Inflammatory macrophage treated with lipopolysaccharide for 4 hours (primary cell): Measurements from ENCODE around the gene VKORC1L1.
"Not testable (repeated sequence)": the region's sequence is repeated elsewhere in the genome, so short reads cannot be mapped to it uniquely, and the experiment has no call there.

Experiments used
- DNase-seq: peaks from one replicate; pipeline ENCODE4 v3.0.0-alpha.2; 2020

VKORC1L1 gene

DNA sequence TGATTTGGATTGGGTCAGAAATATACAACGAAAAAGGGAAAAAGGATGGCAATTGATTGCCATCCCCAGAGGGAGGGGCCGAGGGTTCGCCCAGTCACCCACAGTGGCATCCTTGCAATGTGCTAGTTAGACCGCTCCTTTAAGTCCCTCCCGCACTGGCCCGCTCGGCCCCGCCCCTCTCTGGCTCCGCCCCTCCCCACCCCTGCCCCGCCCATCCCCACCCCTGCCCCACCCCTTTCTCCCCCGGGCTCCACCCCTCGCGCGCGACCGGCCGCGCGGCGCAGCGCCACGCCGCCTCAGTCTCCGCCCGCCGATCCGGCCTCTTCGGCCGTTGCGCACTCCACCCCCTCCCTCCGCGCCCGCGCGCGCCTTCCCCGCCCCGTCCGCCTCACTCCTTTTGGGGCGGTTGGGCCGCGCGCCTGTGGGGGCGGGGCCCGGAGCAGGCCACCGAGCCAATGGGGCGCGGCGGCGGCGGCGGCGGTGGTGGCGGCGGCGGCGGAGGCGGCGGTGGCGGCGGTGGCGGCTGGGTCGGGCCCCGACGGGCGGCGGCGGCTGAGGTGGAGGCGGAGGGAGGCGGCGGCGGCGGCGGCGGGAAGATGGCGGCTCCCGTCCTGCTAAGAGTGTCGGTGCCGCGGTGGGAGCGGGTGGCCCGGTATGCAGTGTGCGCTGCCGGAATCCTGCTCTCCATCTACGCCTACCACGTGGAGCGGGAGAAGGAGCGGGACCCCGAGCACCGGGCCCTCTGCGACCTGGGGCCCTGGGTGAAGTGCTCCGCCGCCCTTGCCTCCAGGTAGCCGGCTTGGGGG lies at the start of gene VKORC1L1:
Gene VKORC1L1, plus strand, starts transcription at position 299 of the 806 bp plus-strand sequence. Its CDS starts 298 bp downstream, at position 597.
- peak; percentile 95 for DNase-seq

DNA sequence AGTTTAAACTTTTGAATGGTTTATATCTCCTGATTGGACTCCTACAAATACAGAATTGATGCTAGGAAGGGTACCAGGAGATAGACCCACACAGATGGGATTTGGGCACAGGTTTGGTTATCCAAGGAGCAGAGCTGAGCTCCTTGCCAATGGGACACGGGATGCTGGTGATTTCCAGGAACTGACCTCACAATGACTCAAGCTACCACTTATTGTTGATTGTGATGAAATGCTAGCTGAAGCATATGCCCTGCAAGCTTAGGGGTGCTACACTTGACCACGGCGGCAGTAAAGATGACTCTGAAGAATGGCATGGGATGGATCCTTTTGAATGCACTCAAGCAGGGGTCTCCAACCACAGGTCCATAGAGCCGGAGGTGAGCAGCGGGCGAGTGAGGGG lies 45.5 kb upstream of the VKORC1L1 start:
- DNase-seq, result no peak

DNA sequence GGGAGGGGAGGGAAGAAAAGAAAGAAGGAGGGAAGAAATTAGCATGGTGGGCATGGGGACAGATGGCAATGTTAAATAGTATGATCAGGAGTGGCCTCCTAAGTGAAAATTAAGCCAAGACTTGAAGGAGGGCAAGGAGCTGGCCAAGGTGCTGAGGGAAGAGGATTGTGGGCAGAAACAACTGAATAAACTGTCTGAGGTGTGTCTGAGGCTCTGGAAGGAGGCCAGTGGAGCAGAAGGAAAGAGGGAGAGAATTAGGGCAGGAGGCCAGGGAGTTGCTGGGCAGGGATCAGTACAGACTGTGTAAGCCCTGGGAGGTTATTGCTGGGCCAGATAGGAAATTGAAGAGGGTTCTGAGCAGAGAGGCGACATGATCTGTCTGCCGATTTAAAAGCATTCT lies 40.6 kb upstream of the VKORC1L1 start:
- no peak for DNase-seq

DNA sequence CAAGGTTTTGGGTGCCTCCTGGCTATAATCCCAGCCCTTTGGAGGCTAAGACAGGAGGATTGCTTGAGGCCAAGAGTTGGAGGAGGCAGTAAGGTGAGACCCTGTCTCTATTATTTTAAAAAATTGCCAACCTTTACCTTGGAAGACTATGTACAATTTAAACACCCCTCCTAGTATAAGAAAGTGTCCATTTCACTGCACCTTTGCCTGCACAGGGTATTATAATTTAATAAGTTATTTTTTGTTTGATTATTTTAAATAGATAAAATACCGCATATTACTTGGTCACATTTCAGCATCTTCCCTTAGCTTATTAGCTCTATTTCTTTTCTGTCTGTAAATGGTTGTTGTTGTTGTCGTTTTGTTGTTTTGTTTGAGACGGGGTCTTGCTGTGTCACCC lies 36.2 kb upstream of the VKORC1L1 start:
- DNase-seq, result not testable (repeated sequence)

DNA sequence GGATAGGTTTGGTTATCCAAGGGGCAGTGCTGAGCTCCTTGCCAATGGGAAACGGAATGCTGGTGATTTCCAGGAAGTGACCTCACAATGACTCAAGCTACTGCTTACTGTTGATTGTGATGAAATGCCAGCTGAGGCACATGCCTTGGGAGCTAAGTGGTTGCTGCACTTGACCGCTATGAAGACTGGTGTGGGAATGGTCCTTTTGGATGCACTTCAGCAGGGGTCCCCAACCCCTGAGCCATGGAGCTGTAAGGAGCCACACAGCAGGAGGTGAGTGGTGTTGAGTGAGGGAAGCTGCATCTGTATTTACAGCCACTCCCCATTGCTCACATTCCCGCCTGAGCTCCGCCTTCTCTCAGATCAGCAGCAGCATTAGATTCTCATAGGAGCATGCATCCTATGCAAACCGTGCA lies 35.3 kb upstream of the VKORC1L1 start:
- peak; percentile 17 for DNase-seq

DNA sequence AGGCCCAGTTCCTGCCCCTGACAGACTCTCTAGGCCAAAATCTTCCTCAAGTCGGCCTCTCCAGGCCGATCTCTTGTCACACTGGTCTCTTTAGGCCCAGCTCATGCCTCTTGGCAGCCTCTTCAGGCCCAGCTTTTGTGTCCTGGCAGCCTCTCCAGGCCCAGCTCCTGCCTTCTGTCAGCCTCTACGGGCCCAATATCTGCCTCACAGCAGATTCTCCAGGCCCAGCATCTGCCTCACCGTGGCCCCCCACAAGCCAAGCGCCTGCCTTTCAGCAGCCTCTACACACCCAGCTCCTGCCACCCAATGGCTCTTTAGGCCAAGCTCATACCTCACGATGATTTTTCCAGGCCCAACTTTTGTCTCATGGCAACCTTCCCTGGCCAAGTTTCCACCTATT lies 33.0 kb upstream of the VKORC1L1 start:
- no peak for DNase-seq

DNA sequence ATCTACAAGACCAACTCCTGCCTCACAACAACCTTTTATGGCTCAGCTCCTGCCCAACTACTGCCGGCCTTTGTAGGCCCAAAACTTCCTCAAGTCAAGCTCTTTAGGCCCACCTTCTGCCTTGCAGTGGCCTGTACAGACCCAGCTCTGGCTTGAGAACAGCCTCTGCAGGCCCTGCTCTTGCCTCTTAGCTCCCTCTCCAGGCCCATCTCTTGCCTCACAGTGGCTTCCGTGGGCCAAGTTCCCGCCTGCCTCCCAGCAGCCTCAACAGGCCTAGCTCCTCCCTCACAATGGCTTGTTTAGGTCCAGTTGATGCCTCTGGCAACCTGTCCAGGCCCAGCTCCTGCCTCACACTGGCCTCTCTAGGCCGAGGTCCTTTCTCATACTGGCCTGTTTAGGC lies 32.4 kb upstream of the VKORC1L1 start:
- DNase-seq, result no peak

DNA sequence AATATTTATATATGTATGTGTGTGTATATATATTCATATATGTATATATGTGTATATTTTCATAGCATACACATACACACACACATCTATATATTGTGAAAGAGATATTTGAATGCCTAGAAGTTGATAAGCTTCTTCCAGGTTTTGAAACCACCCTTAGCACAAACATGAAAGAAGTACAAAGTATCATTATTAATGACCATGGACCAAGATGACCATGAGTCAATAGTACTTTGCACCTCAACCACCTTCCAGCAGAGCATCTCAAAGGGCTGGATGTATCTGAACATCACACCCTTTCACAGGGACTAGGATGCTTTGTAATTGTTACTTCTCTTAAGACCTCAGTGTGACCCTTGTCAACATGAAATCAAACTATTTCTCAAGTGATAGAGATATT lies 29.3 kb upstream of the VKORC1L1 start:
- not testable (repeated sequence) for DNase-seq

DNA sequence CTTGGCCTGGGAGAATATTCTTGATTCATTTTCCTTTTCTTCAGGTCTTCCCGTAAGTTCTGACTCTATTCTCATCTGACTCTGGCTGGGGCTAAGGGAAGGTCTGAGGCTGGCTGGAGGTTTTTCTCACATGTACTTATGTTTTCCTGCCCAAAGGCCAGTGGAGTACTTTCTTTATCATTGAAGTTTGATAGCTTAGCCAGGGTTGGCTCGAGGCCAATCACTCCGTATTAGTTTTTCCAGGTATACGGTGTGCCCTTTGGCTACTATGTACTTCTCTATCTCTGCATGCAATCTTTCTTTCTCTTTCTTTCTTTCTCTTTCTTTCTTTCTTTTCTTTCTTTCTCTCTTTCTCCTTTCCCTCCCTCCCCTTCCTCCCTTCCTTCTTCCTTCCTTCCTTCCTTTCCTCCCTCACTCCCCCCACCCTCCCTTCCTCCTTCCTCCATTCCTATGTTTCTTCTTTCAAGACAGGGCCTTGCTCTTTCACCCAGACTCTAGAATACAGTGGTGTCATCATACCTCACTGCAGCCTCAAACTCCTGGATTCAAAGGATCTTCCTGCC lies 26.8 kb upstream of the VKORC1L1 start:
- DNase-seq, result no peak

DNA sequence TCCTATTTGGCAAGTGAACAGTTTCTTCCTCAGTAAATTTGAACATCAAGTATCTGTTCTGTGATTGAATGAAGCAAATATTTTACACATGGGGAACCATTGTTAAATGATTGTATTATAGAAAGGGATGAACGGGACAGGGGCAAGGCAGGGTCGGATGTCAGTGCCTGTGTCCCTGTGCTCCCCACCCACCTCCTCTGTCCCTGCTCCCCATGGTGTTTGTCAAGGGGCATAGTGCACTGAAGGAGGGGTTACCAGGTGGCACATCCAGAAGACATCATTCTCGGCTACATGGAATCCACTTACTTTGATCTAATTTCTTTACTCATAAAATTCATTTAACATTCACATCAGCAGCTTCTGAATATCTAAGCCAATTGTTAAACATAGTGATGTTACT lies 19.4 kb upstream of the VKORC1L1 start:
- DNase-seq, result not testable (repeated sequence)

DNA sequence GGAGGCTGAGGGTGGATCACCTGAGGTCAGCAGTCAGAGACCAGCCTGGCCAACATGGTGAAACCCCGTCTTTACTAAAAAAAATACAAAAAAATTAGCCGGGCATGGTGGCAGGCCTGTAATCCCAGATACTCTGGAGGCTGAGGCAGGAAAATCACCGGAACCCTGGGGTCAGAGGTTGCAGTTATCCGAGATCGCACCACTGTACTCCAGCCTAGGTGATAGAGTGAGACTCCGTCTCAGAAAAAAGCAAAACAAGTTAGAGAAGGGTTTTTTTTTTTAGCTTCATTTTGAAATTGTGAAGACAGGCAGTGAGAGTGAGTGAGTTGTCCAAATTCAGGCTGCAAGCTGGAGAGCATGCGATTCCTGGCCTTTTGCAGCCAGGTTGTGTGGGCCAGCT lies 19.0 kb upstream of the VKORC1L1 start:
- DNase-seq, result not testable (repeated sequence)

DNA sequence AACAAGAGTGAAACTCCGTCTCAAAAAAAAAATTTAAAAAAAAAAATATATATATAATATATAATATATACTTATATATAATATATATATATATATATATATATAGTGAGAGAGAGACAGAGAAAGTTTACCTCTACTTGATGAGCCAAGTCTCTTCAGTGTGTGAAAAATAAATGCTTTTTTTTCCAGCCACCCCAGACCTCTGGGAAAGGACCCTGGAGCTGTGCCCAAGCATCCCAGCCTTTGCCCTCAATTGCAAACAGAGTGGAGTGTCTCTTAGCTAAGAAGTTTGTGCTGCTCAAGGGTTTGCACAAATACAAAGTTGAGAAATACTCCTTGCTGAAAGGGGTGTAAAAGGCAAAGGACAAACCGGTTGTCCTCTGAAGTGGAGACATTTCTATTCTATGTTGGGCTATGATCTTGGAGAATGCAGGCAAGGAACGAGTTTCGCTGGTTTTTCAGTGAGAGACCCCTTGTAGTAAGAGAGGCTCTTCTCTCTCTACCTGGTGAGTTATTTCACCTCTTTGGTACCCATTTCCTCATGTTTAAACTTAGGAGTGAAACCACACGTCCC lies 15.5 kb upstream of the VKORC1L1 start:
- DNase-seq, result not testable (repeated sequence)

DNA sequence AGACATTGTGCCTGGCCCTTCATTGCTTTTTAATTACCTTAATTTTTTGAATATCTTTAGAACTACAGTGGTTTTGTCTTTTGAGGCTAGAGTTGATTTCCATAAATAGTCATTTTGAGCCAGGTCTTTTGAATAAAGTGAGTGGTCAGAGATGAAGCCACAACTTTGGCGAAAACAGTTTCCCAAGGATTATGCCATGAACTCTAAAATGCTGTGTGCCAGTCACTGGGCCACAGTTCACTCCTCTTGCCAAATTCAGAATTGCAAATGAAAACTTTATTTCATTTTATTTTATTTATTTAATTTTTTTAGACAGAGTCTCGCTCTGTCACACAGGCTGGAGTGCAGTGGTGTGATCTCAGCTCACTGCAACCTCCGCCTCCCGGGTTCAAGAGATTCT lies 14.2 kb upstream of the VKORC1L1 start:
- DNase-seq, result not testable (repeated sequence)

DNA sequence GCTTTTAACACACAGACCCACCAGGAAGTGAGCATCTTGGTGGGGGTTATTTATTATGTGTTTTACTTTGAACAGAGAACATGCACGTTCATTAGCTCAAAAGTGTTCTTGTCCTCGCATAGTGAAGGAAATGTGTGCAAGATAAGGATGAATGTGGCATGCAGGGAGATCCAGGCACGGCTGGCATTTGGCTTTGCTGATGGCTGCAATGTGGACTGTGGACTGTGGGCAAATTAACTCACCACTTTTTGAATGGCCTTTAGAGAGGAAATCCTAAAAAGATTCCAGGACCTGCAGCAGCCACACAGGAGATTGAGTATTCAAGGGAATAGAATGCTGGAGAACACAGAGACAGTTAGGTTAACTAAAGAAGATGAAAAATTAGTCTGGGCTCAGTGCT lies 6.6 kb upstream of the VKORC1L1 start:
- DNase-seq, result not testable (repeated sequence)

DNA sequence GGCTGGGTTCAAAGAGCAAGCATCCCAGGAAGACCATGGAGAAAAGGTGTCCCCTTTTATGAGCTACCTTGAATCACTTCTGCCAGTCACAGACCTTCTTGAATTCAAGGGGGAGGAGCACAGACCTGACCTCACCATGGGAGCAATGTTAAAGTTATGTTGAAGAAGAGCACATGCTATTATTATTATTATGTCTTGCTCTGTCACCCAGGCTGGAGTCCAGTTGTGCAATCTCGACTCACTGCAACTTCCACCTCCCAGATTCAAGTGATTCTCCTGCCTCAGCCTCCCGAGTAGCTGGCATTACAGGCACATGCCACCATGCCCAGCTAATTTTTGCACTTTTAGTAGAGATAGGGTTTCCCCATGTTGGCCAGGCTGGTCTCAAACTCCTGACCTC lies 5.2 kb upstream of the VKORC1L1 start:
- peak; percentile 34 for DNase-seq

DNA sequence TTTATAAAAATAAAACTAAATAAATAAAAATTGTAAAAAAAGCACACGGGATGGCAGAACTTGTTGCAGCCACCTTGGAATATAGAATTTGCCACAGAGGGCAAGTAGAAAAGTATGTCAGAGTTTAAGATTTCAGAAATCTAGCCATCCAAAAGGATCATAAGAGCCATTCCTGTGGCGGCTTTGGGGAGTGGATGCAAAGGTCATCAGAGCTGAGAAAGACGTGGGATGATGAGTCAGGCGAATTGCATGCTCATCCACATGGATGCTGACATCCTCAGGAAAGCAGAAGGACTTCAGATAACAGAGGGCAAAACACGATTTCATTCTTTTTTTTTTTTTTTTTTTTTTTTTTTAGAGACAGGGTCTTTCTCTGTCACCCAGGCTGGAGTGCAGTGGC lies 3.6 kb upstream of the VKORC1L1 start:
- DNase-seq, result peak; percentile 71

DNA sequence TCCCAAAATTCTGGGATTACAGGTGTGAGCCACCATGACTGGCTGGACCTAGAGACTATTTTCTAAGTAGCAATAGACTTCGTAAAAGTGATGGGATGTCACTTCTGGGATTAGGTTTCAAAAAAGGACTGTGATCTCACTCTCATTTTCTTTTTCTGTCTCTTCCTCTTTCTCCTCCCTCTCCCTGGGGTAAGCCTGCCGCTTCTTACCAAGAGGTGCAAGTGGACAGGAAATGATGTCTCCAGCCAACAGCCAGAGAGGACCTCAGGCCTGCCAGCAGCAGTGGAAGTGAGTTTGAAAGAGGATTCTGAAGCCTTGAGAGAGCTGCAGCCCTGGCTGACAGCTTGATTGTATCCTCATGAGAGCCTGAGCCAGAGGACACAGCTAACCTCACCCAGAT lies 1.4 kb upstream of the VKORC1L1 start:
- DNase-seq, result peak; percentile 87

DNA sequence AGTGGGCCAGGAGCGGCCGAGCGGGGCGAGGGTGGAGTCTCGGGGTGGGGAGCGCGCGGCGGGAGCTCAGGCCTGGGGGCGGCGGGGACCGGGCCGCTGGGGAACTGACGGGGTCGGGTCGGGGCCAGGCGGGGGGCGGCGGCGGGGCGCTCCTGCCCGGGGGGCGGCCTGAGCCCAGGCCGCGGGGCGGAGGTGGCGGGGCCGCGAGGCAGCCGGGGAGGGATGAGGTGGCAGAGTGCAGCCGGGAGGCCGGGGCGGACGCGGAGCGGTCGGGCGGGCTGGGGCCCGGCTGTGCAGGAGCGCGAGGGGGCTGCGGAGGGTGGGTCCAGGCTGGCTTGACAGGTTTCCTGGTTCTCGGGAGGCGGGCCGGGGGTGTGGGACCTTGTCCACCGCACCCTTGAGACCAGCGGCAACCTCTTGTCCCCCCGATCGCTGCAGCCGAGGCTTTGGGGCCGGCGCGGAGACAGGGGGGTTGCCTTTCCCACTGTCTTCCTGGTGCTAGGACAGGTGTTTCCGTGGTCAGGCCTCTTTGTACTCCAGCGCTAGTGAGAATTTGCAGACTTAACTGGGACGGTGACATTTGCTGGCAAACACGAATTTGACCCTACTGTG lies 814 bp downstream of the VKORC1L1 start:
- not testable (repeated sequence) for DNase-seq

DNA sequence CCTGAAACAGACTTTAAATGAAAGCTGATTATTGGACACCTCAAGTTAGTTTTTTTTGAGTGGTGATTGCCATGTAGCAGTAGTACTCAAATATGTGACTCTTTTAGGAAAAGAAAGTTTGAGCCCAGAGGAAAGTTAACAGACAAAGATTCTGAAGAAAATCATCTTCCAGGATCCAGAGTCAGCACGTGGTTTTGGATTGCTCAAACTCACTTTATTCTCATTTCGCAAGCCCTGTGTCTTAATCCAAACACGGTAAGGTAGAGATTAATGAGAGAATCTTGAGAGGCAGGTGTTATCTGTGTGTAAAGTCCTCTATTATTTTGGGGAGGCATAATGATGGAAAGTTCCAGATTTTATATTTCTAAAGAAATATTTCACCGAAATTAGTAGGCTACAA lies 2.8 kb downstream of the VKORC1L1 start:
- DNase-seq, result peak; percentile 17

DNA sequence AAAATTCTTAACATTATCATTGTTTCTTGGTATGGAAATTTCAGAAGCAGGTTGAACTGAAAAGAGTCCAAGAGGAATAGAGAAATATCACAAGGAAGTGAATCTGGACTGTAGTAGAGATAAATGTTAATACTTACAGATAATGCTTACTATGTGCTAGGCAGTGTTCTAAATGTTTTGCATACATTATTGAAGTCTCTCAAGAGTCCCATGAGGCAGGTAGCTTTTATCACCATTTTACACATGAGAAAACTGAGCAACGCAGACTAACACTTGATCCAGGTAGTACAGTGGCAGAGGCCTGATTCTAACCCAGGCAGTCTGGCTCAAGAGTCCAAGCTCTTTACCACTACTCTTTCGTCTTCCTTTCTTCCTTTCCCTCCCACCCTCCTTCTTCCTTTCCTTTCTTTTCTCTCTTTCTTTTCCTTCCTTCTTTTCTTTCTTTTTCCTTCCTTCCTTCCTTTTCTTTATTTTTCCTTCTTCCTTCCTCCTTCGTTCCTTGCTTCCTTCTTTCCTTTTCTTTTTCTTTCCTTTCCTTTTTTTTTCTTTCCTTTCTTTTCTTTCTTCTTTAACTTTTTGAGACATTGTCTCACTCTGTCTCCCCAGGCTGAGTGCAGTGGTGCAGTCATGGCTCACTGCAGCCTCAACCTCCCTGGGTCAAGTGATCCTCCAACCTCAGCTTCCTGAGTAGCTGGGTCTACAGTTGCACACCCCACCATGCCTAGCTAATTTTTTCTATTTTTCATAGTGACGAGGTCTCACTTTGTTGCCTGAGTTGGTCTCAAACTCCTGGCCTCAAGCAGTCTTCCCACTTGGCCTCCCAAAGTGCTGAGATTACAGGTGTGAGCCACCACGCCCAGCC lies 6.6 kb downstream of the VKORC1L1 start:
- DNase-seq, result not testable (repeated sequence)

DNA sequence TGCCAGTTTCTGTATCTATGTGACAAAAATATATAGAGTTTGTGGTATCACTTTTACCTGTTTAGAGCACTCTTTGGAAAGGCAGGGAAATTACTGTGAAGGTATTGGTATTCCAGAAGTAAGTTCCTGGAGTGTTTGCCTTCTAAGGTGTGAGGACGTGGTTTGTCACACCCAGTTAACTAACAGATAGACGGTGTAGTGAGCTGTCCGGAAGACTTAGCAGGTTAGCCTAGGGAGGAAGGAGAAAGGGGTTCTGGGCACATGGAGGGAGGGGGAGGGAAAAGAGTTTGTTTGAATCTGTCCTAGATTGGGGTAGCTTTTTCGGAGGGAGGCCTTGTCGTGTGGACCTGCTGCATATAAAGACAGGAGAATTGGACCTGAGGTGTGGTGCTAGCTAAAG lies 7.4 kb downstream of the VKORC1L1 start:
- not testable (repeated sequence) for DNase-seq

DNA sequence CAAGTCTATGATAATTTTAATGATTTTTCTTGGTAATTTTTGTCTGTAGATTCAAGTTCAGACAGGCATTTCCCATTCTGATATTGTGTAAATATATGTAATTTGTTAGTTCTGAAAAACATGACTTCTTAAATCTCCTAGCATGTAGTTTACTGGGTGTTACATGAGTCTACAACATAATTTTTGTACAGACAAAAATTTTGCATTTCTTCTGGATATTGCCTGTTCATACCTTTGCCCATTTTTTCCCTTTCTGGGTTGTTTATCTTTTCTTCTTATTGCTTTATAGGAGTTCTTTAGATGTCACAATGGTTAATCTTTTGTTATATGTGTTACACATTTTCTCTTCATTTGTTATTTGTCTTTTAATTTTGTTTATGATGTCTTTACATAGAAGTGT lies 12.1 kb downstream of the VKORC1L1 start:
- DNase-seq, result not testable (repeated sequence)

DNA sequence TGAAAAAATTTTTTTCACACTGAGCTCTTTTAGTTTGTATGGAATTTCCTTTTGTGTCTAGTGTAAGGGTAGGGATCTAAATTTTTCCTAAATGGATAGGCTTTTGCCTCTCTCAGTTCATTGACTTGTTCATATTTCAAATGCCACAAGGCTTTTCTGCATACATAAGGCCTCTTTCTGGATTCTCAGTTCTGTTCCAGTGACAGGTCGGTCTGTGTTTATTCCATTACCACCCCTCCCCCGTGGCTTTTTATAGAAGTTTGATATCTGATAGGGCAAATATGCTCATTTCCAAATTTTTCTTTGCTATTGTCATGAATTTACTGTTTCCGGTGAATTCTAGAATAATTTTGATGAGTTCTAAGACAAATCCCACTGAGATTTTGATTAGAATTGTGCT lies 12.7 kb downstream of the VKORC1L1 start:
- not testable (repeated sequence) for DNase-seq
